Effector memory CD4-positive, alpha-beta T cell (primary cell): ENCODE results near the gene TAF4B.
"Not testable (repeated sequence)": the region's sequence is repeated elsewhere in the genome, so short reads cannot be mapped to it uniquely, and the experiment has no call there.

Source experiments
- DNase-seq, 3 donors: peaks; one replicate each; pipeline ENCODE4 v3.0.0-alpha.2; 2020
- H3K27ac ChIP-seq: 2 replicates; pipeline ENCODE4 v1.7.0; 2013; ENCODE audit warnings: mild to moderate bottlenecking, low read length, moderate library complexity; ENCODE audit not compliant: insufficient read depth, poor library complexity, severe bottlenecking
- H3K27me3 ChIP-seq: replicated peaks from 2 replicates; pipeline ENCODE4 v1.7.0; 2013; ENCODE audit warnings: mild to moderate bottlenecking, low read length; ENCODE audit not compliant: insufficient read depth, control insufficient read depth, poor library complexity, severe bottlenecking
- H3K36me3 ChIP-seq: 2 replicates; pipeline ENCODE4 v1.7.0; 2013; ENCODE audit warnings: mild to moderate bottlenecking, low read length, moderate library complexity; ENCODE audit not compliant: control insufficient read depth, insufficient read depth
- H3K4me1 ChIP-seq: 2 replicates; pipeline ENCODE4 v1.7.0; 2013; ENCODE audit warnings: low read length, mild to moderate bottlenecking; ENCODE audit not compliant: control insufficient read depth, insufficient read depth, poor library complexity, severe bottlenecking
- H3K4me3 ChIP-seq: 2 replicates; pipeline ENCODE4 v1.7.0; 2013; ENCODE audit warnings: low read length, low read depth, mild to moderate bottlenecking; ENCODE audit not compliant: insufficient read depth, poor library complexity, severe bottlenecking
- H3K9me3 ChIP-seq: 2 replicates; pipeline ENCODE4 v1.7.0; 2013; ENCODE audit warnings: mild to moderate bottlenecking, low read length, moderate library complexity; ENCODE audit not compliant: control insufficient read depth

TAF4B gene

GRCh38 chr18:26425148-26425531, 198.9 kb downstream of the TAF4B start:
- Histone ChIP-seq H3K27ac (no peak overlapping the region), H3K9me3 (no peaks in the 10 kb centered on the region), H3K27me3 (no peaks in the 10 kb centered on the region), H3K36me3 (no peaks in the 10 kb centered on the region), H3K4me1 (no peaks in the 10 kb centered on the region), H3K4me3 (no peak overlapping the region)
- no peak for DNase-seq

- Histone ChIP-seq H3K4me1 (no peaks in the 10 kb centered on the region), H3K36me3 (no peaks in the 10 kb centered on the region), H3K9me3 (no peaks in the 10 kb centered on the region), H3K4me3 (no peak overlapping the region), H3K27me3 (no peaks in the 10 kb centered on the region), H3K27ac (no peak overlapping the region)
- no peak for DNase-seq
Measured at GRCh38 chr18:26429535-26430226, 203.4 kb downstream of the TAF4B start.

- Histone ChIP-seq H3K4me3 (no peak overlapping the region), H3K36me3 (no peaks in the 10 kb centered on the region), H3K27ac (no peak overlapping the region), H3K27me3 (no peaks in the 10 kb centered on the region), H3K9me3 (no peaks in the 10 kb centered on the region), H3K4me1 (no peaks in the 10 kb centered on the region)
- DNase-seq = no peak
Measured at GRCh38 chr18:26432651-26433424, 206.6 kb downstream of the TAF4B start.

GRCh38 chr18:26434887-26435286, 208.6 kb downstream of the TAF4B start:
- no peak for DNase-seq
- H3K9me3 ChIP-seq = no peaks in the 10 kb centered on the region
- H3K27me3 ChIP-seq = no peaks in the 10 kb centered on the region
- no peak overlapping the region for H3K27ac ChIP-seq
- H3K4me1 ChIP-seq = no peaks in the 10 kb centered on the region
- H3K36me3 ChIP-seq = no peaks in the 10 kb centered on the region
- H3K4me3 ChIP-seq = no peak overlapping the region

GRCh38 chr18:26435415-26436095, 209.3 kb downstream of the TAF4B start:
- Histone ChIP-seq H3K4me1 (no peaks in the 10 kb centered on the region), H3K4me3 (no peak overlapping the region), H3K9me3 (no peaks in the 10 kb centered on the region), H3K27me3 (no peaks in the 10 kb centered on the region), H3K27ac (no peak overlapping the region), H3K36me3 (no peaks in the 10 kb centered on the region)
- DNase-seq = no peak

GRCh38 chr18:26436176-26437051, 210.2 kb downstream of the TAF4B start:
- Histone ChIP-seq H3K4me3 (no peak overlapping the region), H3K9me3 (no peaks in the 10 kb centered on the region), H3K27ac (no peak overlapping the region), H3K27me3 (no peaks in the 10 kb centered on the region), H3K36me3 (no peaks in the 10 kb centered on the region), H3K4me1 (no peaks in the 10 kb centered on the region)
- no peak for DNase-seq

- not testable (repeated sequence) for DNase-seq, H3K36me3 ChIP-seq, H3K4me1 ChIP-seq, H3K9me3 ChIP-seq, H3K27ac ChIP-seq, H3K27me3 ChIP-seq, H3K4me3 ChIP-seq
Measured at GRCh38 chr18:26437634-26438033, 211.4 kb downstream of the TAF4B start.

GRCh38 chr18:26438980-26439379, 212.7 kb downstream of the TAF4B start:
- H3K4me3 ChIP-seq = no peak overlapping the region
- H3K36me3 ChIP-seq = no peaks in the 10 kb centered on the region
- H3K27me3 ChIP-seq = no peaks in the 10 kb centered on the region
- no peak overlapping the region for H3K27ac ChIP-seq
- no peaks in the 10 kb centered on the region for H3K9me3 ChIP-seq
- no peak for DNase-seq
- H3K4me1 ChIP-seq = no peaks in the 10 kb centered on the region

- H3K4me3 ChIP-seq = no peak overlapping the region
- H3K27me3 ChIP-seq = no peaks in the 10 kb centered on the region
- no peaks in the 10 kb centered on the region for H3K9me3 ChIP-seq
- no peaks in the 10 kb centered on the region for H3K36me3 ChIP-seq
- DNase-seq = no peak
- no peak overlapping the region for H3K27ac ChIP-seq
- H3K4me1 ChIP-seq = no peaks in the 10 kb centered on the region
Measured at GRCh38 chr18:26439537-26439936, 213.3 kb downstream of the TAF4B start.
